Pancreas (tissue), 10 donors: ENCODE results near the gene TGFA. TPM values are rescaled to one million over a fixed set of nuclear protein-coding genes. Genes with fewer than 3 reads are reported as not detected.
A peak's percentile ranks its signal among the peaks of the same experiment; 100 is the strongest.

Experiments used
- ATAC-seq, 4 donors: fragments of 200-7000 bp; cut with Tn5 transposase; one replicate each; pipeline versions ENCODE4 v1.8.0 to v1.9.1; 2020; ENCODE audit warnings: mild to moderate bottlenecking in 4 of 4, moderate library complexity in 4 of 4
- DNase-seq, 6 donors: peaks; one replicate each; pipeline ENCODE4 v3.0.0-alpha.2; 2020
- FAIRE-seq: peaks from 2 replicates; lab custom pipeline; 2012; peaks lifted over from hg19 to GRCh38; lab: Jason Lieb, UNC
- H3K27ac ChIP-seq, 4 donors: fragments of 200-600 bp; sonication (generic); 1 replicate in 3 of 4; 2 replicates in 1 of 4; pipeline versions ENCODE4 v1.5.0 to v1.8.0; 2020
- H3K27me3 ChIP-seq, 4 donors: fragments of 200-600 bp; one replicate each; pipeline ENCODE4 v1.8.0; 2021
- H3K36me3 ChIP-seq, 3 donors: fragments of 200-600 bp; sonication (generic) in 1 of 3; one replicate each; pipeline versions ENCODE4 v1.5.0 to v1.8.0; 2020 to 2021
- H3K4me1 ChIP-seq, 3 donors: fragments of 200-600 bp; one replicate each; pipeline ENCODE4 v1.8.0; 2021
- H3K4me3 ChIP-seq, 4 donors: fragments of 200-600 bp; sonication (generic) in 2 of 4; one replicate each; pipeline versions ENCODE4 v1.5.0 to v1.8.0; 2020 to 2021
- H3K9me3 ChIP-seq, 4 donors: fragments of 200-600 bp; one replicate each; pipeline ENCODE4 v1.8.0; 2021
- WGBS, 2 donors: extraction: QIAGEN DNeasy Blood & Tissue Kit; methylation state at CpG; one replicate each; pipeline ENCODE4 v1.1.7; 2013; 5-methylcytosine and 5-hydroxymethylcytosine counted together
- intact Hi-C, 3 donors: fragments of 100-400 bp; cut with DNase I; formaldehyde crosslinking; loops; one replicate each; pipeline versions ENCODE4 v1.11.1 to v1.14.2; 2022
- polyA plus RNA-seq, 2 donors: library from polyadenylated mRNA; stranded (reverse); fragments of 200-250 nt; gene quantifications; one replicate each; pipeline ENCODE4 v1.2.3, GENCODE V29; 2013
- total RNA-seq, 6 donors: library from RNA; stranded (reverse); fragmentation: NEBNext Ultra II Directional in 4 of 6; extraction: Animal tissue kit (Norgen Biotek cat#: 25700) in 4 of 6; gene quantifications; one replicate each; pipeline versions ENCODE4 v1.2.1 to v1.2.4, GENCODE V29; 2021 to 2023
- TF ChIP-seq, protein P1 (sequence below), 4 donors: fragments of 200-600 bp; sonication (generic) in 3 of 4; IDR thresholded peaks; one replicate each; pipeline versions ENCODE4 v1.5.0 to v1.8.0; 2021; ENCODE audit warnings: antibody characterized with exemption in 4 of 4
- donor health status: healthy with polysubstance abuse.
- donor health status: DM: no; HTN: no; CAD: no; lungs with moderate emphysema.
- donor health status: DM: no; HTN: no; CAD: no.
- donor health status: control.
- donor health status: control.
- donor health status: Bipolar disorder and iron deficiency.
- donor health status: DM: yes; HTN: yes; CAD: no.
- donor health status: DM: no; HTN: no; CAD: no.
- donor health status: DM: no; HTN: no; CAD: no.
- donor health status: DM: yes; HTN: yes; CAD: no.

The TGFA gene
- total and polyA plus RNA-seq, 8 donors, result 3.8 to 13.2 (median 7.4) TPM

DNA sequence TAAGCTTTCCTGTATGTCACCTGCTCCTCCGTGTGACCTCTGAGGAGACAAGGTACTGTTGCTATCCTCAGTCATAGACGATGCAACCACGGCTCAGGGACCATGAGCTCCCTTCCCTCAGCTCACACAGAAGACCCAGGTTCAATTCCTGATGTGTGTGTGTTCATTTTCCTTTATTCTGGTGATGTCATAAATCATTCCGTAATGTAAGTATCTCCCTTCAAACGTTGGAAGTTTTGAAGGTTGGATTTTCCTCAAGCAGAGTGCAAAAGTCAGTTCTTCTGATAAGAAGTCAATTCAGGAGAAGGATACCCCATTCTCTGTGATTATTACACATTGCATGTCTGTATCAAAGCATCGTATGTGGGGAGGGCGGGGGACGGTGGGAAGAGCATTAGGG lies 132.9 kb downstream of the TGFA start:
- DNase-seq (no peak), ATAC-seq (no peak), FAIRE-seq (no peak)
- Histone ChIP-seq H3K4me3 (no peak overlapping the region), H3K27me3 (no peaks in the 10 kb centered on the region), H3K9me3 (no peaks in the 10 kb centered on the region), H3K36me3 (no peaks in the 10 kb centered on the region), H3K27ac (no peak overlapping the region), H3K4me1 (no peaks in the 10 kb centered on the region)
- TF ChIP-seq, protein P1, sequence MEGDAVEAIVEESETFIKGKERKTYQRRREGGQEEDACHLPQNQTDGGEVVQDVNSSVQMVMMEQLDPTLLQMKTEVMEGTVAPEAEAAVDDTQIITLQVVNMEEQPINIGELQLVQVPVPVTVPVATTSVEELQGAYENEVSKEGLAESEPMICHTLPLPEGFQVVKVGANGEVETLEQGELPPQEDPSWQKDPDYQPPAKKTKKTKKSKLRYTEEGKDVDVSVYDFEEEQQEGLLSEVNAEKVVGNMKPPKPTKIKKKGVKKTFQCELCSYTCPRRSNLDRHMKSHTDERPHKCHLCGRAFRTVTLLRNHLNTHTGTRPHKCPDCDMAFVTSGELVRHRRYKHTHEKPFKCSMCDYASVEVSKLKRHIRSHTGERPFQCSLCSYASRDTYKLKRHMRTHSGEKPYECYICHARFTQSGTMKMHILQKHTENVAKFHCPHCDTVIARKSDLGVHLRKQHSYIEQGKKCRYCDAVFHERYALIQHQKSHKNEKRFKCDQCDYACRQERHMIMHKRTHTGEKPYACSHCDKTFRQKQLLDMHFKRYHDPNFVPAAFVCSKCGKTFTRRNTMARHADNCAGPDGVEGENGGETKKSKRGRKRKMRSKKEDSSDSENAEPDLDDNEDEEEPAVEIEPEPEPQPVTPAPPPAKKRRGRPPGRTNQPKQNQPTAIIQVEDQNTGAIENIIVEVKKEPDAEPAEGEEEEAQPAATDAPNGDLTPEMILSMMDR (IDR thresholded peaks at IDR 0.05), result no peak
- intact Hi-C loops, result no loop called here
- 70% methylated on average over 8 of the region's 8 CpGs for whole genome bisulfite sequencing, 2 donors

DNA sequence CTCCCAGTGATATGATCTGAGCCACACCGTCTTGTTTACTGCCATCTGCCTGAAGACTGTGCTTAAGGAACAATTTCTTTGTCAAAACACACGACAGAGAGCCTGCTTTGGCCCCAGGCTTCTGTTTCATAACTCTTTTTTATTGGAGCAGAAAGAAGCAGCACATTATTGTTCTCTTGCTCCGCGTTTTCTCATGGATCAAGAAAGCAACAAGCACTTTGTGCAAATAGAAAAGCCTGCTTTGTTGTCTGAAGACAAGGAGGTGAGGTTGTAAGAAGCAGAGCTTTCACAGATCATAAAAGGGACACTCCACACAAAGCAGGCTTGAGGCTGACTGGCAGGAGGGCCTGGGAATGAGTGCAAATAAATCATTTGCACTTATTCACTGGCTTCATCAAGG lies 133.5 kb downstream of the TGFA start:
- TF ChIP-seq, protein P1 (IDR thresholded peaks at IDR 0.05), result no peak
- 74 to 86% methylated on average over 4 of the region's 4 CpGs for WGBS, 2 donors
- no peak for FAIRE-seq
- Histone ChIP-seq H3K36me3 (no peaks in the 10 kb centered on the region), H3K4me1 (no peaks in the 10 kb centered on the region), H3K27ac (no peak overlapping the region), H3K9me3 (no peaks in the 10 kb centered on the region), H3K27me3 (no peaks in the 10 kb centered on the region), H3K4me3 (no peak overlapping the region)
- no peak for DNase-seq
- ATAC-seq, result no peak
- intact Hi-C loops, result no loop called here

DNA sequence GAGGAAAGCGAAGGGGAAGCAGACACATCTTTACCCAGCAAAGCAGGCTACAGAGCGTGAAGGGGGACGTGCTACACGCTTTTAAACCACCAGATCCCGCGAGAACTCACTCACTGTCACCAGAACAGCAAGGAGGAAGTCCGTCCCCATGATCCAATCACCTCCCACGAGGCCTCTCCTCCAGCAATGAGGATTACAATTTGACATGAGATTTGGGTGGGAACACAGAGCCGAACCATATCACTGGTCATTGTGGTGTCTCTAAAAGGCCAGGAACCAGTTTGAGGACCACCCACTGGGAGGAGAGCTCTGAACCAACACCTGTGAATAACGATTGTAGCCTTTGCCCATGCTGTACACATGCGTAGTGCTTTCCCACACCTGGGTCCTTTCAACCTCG lies 135.1 kb downstream of the TGFA start:
- Histone ChIP-seq H3K4me3 (no peak overlapping the region), H3K27me3 (no peaks in the 10 kb centered on the region), H3K4me1 (no peaks in the 10 kb centered on the region), H3K9me3 (no peaks in the 10 kb centered on the region), H3K36me3 (no peaks in the 10 kb centered on the region), H3K27ac (no peak overlapping the region)
- no peak for FAIRE-seq
- DNase-seq, result no peak
- TF ChIP-seq, protein P1 (IDR thresholded peaks at IDR 0.05), result no peak
- 86 to 89% methylated on average over 12 of the region's 12 CpGs for WGBS, 2 donors
- ATAC-seq, result no peak
- intact Hi-C loops, result no loop called here

DNA sequence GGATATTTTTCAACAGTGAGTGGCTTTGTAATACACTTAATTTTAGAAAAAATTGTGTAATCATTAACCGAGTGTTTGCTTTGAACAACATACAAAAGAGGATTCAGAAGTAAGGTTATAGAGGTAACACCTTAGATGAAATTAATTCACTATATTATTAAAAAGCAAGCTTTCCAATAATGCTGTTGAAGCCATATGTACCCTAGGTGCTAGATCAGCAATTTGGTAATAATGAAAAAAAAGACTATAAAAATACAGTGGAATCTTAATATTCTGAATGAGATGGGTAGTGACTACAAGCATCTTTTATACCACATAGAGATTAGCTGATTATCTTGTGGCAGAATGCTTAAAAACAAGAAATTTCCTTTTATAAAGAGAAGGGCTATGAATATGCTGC lies 136.6 kb downstream of the TGFA start:
- TF ChIP-seq, protein P1 (IDR thresholded peaks at IDR 0.05), result no peak
- no peaks in the 10 kb centered on the region for H3K9me3 ChIP-seq
- H3K27me3 ChIP-seq, result no peaks in the 10 kb centered on the region
- no peaks in the 10 kb centered on the region for H3K36me3 ChIP-seq
- ATAC-seq (no peak), DNase-seq (no peak), FAIRE-seq (no peak)
- intact Hi-C loops, result no loop called here
- WGBS, 2 donors, result 80 to 85% methylated on average over 1 of the region's 1 CpG
- H3K27ac ChIP-seq, result no peak overlapping the region
- H3K4me1 ChIP-seq, result no peaks in the 10 kb centered on the region
- H3K4me3 ChIP-seq, result no peak overlapping the region

DNA sequence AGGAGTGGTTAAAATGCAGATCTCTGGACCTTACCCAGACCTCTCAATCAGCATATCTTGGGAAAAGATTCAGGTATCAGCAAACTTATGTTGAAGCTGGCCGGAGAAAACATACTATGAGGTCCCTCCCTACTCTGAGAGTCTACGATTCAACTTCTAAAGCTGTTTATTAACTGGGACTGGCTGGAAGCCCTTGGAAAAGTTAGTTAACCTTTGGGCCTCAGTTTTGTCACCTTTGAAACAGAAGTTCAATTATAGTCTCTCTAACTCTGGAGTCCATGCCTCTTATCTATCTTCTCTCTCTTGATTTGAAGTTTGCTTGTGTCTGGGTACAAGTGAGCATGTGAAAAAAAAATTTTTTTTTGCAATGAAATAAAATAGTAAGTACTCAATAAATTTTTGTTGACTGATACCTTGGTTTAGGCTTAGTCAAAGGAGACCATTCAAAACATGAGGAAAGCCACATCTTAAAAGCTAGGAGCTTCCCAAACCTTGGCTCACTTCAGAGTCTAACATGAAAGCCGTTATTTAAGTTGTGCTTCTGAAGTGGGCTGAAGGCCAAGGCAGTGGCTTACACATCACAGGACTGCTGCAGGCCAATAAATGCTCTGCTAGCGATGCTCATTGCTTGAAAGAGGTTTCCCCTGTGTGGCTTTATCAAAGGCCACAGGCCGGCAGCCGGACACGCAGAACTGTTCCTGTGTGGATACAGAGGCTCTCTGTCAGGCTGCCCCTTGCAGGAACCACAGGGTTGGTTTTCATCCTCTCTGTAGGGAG lies 141.1 kb downstream of the TGFA start:
- FAIRE-seq, result no peak
- H3K9me3 ChIP-seq, result no peaks in the 10 kb centered on the region
- H3K27me3 ChIP-seq, result no peaks in the 10 kb centered on the region
- TF ChIP-seq, protein P1 (IDR thresholded peaks at IDR 0.05), result no peak
- peak in 2 of 4 donors; percentile 42 to 66 for ATAC-seq
- no peak overlapping the region for H3K27ac ChIP-seq
- WGBS, 2 donors, result 36 to 45% methylated on average over 7 of the region's 7 CpGs
- H3K4me1 ChIP-seq, result no peaks in the 10 kb centered on the region
- no peaks in the 10 kb centered on the region for H3K36me3 ChIP-seq
- no peak overlapping the region for H3K4me3 ChIP-seq
- no peak for DNase-seq
- intact Hi-C loops, result no loop called here
